NCI-H1694 treated with DMSO at 0.1 percent for 48 hours (cell line): ENCODE data around the gene MUC5AC.

Experiments used
- DNase-seq: peaks from one replicate; lab custom pipeline; 2025; lab: John Stamatoyannopoulos, UW

MUC5AC gene

GRCh38 chr11:1197431-1197885, 39.7 kb downstream of the MUC5AC start:
- no peak for DNase-seq

GRCh38 chr11:1197886-1198560, 40.3 kb downstream of the MUC5AC start:
- DNase-seq: no peak

- no peak for DNase-seq
These were observed 40.9 kb downstream of the MUC5AC start for GRCh38 chr11:1198561-1199240.

GRCh38 chr11:1199241-1199750, 41.5 kb downstream of the MUC5AC start:
- no peak for DNase-seq

- no peak for DNase-seq
These were observed 42.2 kb downstream of the MUC5AC start for GRCh38 chr11:1199751-1200610.

- DNase-seq: no peak
These were observed 42.9 kb downstream of the MUC5AC start for GRCh38 chr11:1200611-1201191.

GRCh38 chr11:1201395-1202153, 43.8 kb downstream of the MUC5AC start:
- DNase-seq: no peak

GRCh38 chr11:1202154-1202775, 44.5 kb downstream of the MUC5AC start:
- DNase-seq: no peak

- no peak for DNase-seq
These were observed 45.2 kb downstream of the MUC5AC start for GRCh38 chr11:1202776-1203504.

- DNase-seq: no peak
These were observed 45.9 kb downstream of the MUC5AC start for GRCh38 chr11:1203505-1204271.

GRCh38 chr11:1204381-1205101, 46.8 kb downstream of the MUC5AC start:
- no peak for DNase-seq

- DNase-seq: no peak
These were observed 47.6 kb downstream of the MUC5AC start for GRCh38 chr11:1205121-1205986.

GRCh38 chr11:1205987-1206331, 48.2 kb downstream of the MUC5AC start:
- DNase-seq: no peak

- no peak for DNase-seq
These were observed 48.9 kb downstream of the MUC5AC start for GRCh38 chr11:1206391-1207271.

GRCh38 chr11:1207401-1208143, 49.8 kb downstream of the MUC5AC start:
- DNase-seq: no peak

- DNase-seq: no peak
These were observed 50.3 kb downstream of the MUC5AC start for GRCh38 chr11:1208144-1208393.
